GM18951 (cell line): Measurements from ENCODE around the gene EOLA1.
"Not testable (repeated sequence)": the region's sequence is repeated elsewhere in the genome, so short reads cannot be mapped to it uniquely, and the experiment has no call there.

ENCODE experiments used
- POLR2A ChIP-seq: IDR thresholded peaks from 4 replicates; pipeline ENCODE4 v1.6.1; 2011; ENCODE audit warnings: mild to moderate bottlenecking; ENCODE audit not compliant: insufficient read length, insufficient read depth; ENCODE audit errors: extremely low read depth
- in situ Hi-C: fragments of 300-500 bp; cut with MboI; formaldehyde crosslinking; loops from one replicate; pipeline ENCODE4 v1.12.0; 2022; ENCODE audit warnings: low sequenced_read_pairs, mixed read lengths, inconsistent platforms; ENCODE audit not compliant: unreplicated experiment

Gene EOLA1

GRCh38 chrX:149541521-149542047, 772 bp downstream of the EOLA1 start:
- in situ Hi-C loops: no loop called here
- TF ChIP-seq POLR2A: no peak

DNA sequence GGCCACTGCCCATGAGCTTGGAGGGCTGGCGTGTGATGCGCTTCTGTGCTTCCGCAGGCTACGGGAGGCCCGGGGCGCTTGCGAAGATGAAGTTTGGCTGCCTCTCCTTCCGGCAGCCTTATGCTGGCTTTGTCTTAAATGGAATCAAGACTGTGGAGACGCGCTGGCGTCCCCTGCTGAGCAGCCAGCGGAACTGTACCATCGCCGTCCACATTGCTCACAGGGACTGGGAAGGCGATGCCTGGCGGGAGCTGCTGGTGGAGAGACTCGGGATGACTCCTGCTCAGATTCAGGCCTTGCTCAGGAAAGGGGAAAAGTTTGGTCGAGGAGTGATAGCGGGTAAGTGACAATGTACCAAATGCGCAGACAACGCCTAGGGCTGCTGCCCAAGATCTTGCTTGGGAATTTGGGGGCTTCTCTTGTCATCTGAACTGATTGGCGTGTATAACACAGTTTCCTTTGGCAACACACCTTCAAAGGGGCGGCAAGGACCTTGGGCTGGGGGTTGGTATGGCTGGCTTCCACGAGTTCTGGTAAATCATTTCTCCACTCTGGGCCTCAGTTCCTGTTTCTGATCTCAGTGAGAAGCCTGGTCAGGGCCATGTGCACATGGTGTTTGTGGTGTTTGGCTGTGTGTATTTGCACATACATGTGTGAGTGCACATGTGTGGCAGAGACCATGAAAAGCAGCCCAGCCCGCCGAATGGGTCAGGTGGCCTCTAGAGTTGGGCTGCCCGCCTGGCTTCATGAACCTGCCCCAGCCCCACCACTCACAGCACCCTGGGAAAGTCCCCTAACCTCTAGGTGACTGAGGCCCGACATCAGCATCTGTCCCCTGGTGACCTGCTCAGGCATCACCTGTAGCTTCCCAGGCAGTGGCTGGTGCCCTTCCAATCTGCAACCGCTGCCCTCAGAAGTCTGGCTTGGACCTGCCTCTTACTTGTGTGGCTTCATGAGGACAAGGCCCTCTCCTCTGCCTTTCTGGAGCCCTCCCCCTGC, 5.0 kb downstream of the EOLA1 start:
- in situ Hi-C loops: not testable (repeated sequence)

GRCh38 chrX:149546962-149547361, 6.2 kb downstream of the EOLA1 start:
- in situ Hi-C loops: not testable (repeated sequence)

DNA sequence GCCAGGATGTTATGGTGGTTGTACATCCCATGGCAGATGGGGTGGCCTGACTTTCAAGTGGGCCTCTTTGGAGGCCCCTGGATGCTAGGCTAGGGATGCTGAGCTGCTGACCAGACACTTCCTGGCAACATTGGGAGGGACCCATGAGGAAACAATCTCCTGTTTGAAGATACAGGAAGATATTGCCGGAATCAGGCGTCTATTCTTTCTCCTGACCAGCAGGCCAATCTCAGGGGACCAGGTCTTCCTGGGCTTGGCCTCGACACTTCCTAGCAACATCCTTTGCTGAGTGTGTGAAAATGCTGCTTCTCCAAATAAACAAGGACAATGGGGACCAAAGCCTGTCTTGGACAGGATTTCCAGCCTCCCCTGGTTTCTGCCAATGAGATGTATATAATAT, 7.0 kb downstream of the EOLA1 start:
- in situ Hi-C loops: not testable (repeated sequence)

GRCh38 chrX:149549701-149550100, 8.9 kb downstream of the EOLA1 start, which contains the start of gene HSFX3:
Gene HSFX3 (minus strand): TSS chrX:149549924. CDS start chrX:149549852, 72 bp downstream.
- in situ Hi-C loops: not testable (repeated sequence)

DNA sequence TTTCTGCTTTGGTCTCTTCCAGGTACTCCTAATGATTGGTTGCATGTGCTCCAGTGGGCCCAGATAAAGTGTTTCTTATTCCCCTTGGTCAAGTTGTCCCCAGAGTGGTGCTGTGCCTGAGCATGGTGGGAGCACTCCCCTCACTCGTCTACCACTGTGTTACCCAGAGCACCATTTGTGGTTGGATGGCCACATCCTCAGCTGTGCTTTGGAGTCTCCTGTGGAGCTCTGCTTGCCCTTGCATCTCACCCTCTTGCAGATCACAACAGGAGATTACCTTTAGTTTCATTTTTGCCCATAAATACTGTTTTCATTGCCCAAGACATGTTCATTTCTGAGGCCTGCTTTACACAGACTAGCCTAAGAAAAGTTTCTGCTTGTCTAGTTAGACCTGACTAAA, 9.6 kb downstream of the EOLA1 start:
- in situ Hi-C loops: not testable (repeated sequence)

- in situ Hi-C loops: not testable (repeated sequence)
Measured at GRCh38 chrX:149551245-149551938, 10.6 kb downstream of the EOLA1 start.

DNA sequence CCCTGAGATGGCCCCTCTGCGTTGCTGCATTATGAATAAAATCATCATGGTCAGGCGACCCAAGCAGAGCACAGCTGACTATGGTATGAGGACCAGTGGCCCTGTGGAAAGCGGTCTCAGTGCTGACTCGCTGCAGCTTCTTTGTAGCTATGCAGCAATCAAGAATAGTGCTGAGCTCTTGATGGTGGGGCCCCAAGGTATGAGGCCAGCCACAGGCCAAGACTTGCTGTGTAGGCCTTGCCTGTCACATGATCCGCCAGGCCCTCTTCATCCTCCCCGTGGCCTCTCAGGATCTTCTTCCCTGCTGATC, 11.1 kb downstream of the EOLA1 start:
- in situ Hi-C loops: not testable (repeated sequence)

DNA sequence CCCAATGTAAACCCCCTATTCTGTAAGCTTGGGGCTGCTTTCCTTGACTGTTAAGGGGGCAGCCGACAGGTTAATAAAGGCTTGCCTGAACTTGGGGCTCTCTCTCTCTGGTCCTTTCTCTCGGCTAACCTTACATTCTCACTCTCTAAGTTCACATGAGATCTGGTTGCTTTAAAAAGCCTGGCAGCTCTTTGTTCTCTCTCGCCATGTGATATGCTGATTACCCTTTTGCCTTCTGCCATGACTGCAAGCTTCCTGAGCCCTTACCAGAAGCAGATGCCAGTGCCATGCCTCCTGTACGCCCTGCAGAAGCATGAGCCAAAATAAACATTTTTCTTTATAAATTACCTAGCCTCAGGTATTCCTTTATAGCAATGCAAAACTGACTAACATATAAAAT, 14.4 kb downstream of the EOLA1 start:
- in situ Hi-C loops: not testable (repeated sequence)

GRCh38 chrX:149563359-149563758, 22.5 kb downstream of the EOLA1 start:
- in situ Hi-C loops: no loop called here
- no peak for TF ChIP-seq POLR2A

- no peak for TF ChIP-seq POLR2A
- in situ Hi-C loops: no loop called here
Measured at GRCh38 chrX:149567621-149568417, 27.0 kb downstream of the EOLA1 start.

DNA sequence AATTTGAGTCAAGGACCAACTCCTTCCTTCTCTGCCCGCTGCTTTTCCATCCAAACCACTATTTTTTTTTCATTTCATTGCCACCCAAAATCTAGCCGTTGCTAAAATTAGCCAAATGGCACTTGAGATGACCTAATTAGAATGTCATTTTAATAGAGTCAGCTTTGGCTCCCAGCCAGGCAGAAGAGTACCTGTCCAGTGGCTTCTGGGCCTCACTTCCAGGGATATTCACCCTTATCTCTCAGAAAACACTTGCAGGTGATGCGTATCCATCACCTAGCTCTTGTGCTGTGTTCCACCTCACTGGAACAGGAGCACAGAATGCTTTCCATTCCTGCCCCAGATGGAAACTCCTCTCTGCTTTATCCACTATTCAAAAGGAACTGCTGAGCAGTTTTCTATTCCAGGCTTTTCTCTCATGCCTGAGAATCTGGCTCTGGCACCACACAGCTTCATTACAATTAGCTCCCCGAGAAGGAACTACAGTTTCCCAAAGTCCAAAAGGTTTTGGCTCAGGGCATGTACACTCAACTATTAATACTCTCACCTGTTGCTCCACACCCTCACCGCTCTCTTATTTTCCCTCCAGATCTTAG, 28.0 kb downstream of the EOLA1 start:
- no peak for TF ChIP-seq POLR2A
- in situ Hi-C loops: no loop called here

DNA sequence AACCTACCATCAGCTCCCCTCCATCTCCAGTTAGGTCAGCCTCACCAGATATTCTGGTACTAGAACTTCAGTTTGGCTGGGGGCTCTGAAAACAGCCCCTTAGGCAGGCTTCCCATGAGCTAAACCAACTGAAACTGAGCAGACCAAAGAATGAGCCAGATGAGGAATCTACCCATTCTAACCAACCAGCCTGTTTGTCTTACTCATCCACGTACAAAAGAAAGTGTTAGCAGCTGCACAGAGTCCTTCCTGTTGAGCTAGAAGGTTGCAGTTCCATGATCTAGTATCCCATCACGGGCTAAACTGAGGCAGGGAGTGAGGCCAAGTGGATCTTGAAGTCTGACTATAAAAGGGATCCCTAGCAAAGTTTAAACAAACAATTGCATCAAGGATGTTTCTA, 29.0 kb downstream of the EOLA1 start:
- in situ Hi-C loops: no loop called here
- no peak for TF ChIP-seq POLR2A
